ENCODE data around the gene RNF126.
"Not testable (repeated sequence)": the region's sequence is repeated elsewhere in the genome, so short reads cannot be mapped to it uniquely, and the experiment has no call there.

RNF126 gene

DNA sequence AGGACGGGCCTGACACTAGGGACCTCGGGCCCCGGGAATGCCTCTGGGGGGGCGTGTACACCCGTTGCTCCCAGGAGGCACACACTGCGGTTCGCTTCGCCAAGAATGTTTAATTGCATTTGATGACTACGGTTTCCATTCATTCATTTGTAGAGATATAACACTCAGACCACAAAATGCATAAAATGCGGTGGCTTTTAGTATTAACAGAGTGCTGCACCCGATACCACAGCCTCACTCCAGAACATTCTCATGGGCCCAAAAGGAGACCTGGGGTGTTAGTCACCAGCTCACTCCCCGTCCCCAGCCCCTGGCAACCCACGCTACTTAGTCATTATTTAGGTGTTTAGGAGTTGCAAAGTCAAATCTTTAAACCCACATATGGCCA is 51.5 kb downstream of the RNF126 start:
- peak; percentile 43 for DNase-seq (ENCODE audit: low spot score)

DNA sequence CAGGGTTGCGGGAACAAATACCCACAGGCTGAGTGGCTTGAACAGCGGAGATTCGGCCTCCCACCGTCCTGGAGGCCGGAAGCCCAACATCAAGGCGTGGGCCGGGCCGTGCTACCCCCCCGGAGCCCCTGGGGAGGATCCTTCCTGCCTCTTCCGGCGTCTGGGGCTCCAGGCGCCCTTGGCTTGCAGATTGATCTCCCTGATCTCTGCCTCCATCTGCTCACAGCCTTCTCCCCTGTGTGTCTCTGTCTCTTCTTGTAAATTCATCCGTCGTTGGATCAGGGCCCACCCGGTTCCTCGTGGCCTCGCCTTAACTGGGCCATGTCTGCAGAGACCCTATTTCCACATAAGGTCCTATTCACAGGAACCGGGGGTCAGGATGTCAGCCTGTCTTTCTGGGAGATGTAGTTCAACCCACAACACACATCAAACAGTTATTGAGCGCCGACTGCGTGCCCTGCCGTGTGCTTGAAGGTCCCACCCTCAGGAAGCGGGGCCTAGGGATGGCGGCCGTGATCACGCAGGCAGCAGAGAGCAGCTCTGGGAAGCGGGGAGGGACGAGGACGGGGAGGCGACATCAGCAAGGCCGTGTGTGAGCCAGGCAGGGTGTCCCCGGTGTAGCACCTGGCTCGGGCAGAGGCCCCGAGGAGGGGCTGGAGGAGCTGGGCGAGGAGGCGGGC is 52.1 kb downstream of the RNF126 start:
- peak; percentile 68 for DNase-seq (ENCODE audit: low spot score)

DNA sequence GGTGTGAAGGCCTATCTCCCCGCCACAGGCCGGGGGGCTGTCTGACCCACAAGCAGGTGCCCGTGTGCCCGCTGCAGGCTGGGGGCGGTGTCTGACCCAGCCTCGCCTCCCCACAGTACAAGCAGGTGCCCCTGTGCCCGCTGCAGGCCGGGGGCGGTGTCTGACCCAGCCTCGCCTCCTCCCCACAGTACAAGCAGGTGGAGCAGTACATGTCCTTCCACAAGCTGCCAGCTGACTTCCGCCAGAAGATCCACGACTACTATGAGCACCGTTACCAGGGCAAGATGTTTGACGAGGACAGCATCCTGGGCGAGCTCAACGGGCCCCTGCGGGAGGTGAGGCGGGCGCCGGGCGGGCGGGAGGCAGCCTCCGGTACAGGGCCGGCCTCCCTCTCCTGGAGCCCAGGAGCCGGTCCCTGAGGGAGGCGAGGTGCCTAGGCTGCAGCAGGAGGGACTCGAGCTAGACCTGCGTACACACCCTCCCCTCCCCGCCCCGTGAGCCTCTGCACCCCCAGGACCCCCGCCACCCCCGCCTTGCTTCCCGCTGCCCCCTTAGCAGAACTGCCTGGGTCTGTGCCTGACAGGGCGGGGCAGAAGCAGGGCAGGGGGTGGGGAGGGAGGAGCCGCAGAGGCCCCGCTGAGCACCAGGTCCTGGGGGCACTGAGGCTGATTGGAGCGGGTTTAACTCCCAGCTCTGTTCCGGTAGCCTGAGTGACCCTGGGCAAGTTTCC is 52.8 kb downstream of the RNF126 start:
- no peak for DNase-seq (ENCODE audit: low spot score)

DNA sequence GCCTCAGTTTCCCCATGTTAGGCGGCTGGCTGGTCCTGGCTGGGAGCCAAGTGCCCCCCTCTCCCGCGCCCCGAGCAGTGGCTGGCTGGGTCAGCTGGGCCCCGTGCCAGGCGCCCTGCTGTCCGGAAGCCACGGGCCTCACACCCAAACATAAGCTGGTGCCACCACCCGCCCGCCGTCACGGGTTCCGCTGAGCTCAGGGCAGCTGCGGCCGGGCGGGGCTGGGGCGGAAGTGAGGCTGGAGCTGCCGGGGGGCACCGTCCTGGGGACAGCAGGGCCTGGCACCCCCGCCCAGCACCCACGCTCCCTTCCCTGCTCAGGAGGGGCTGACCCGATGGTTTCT is 54.0 kb downstream of the RNF126 start:
- peak; percentile 58 for DNase-seq (ENCODE audit: low spot score)

- DNase-seq (ENCODE audit: low spot score): no peak
Observed at GRCh38 chr19:608155-609003, 54.6 kb downstream of the RNF126 start.

GRCh38 chr19:607301-608154 is 55.5 kb downstream of the RNF126 start:
- no peak for DNase-seq (ENCODE audit: low spot score)

- DNase-seq (ENCODE audit: low spot score): not testable (repeated sequence)
Observed at GRCh38 chr19:605061-605971, 57.7 kb downstream of the RNF126 start.

- DNase-seq (ENCODE audit: low spot score): no peak
Observed at GRCh38 chr19:604355-604754, 58.7 kb downstream of the RNF126 start.

GRCh38 chr19:603779-604178 is 59.2 kb downstream of the RNF126 start:
- DNase-seq (ENCODE audit: low spot score): not testable (repeated sequence)

DNA sequence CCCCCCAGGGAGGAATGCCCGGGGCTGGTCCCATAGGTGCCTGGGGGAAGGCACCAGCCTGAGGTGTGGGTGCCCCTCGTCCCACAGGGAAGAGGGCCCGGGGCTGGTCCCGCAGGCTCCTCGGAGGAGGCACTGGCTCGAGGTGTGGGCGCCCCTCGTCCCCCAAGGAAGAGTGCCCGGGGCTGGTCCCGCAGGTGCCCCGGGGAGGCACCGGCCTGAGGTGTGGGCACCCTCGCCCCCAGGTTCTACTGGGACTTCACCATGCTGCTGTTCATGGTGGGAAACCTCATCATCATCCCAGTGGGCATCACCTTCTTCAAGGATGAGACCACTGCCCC is 59.7 kb downstream of the RNF126 start:
- DNase-seq (ENCODE audit: low spot score): not testable (repeated sequence)

DNA sequence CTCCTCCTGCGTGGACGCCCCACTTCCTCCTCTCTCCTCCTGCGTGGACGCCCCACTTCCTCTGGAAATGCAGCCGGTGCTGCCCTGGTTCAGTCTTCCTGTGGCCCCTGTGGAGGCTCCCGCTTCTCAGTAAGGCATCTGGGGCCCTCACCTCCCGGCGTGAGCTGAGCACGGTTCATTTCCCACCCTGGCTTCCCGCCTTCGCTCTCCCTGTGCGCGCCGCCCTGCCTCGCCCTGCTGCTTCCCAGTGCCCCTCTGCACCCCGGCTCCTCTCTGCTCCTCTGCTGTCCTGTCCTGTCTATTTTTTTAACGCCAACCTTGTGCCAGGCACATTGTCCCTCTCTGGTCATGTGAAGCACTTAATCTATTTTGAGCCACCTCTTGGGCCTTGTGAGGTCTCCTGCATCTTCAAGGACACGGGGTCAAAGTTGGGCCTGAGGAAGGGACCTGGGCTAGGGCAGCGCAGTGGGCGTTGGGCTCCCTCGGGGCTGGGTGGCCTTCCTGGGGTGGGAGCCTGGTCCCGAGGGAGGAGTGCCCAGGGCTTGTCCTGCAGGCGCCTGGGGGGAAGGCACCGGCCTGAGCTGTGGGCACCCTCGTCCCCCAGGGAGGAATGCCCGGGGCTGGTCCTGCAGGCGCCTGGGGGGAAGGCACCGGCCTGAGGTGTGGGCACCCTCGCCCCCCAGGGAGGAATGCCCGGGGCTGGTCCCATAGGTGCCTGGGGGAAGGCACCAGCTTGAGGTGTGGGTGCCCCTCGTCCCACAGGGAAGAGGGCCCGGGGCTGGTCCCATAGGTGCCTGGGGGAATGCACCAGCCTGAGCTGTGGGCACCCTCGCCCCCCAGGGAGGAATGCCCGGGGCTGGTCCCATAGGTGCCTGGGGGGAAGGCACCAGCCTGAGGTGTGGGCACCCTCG is 60.4 kb downstream of the RNF126 start:
- no peak for DNase-seq (ENCODE audit: low spot score)

- DNase-seq (ENCODE audit: low spot score): no peak
Observed at GRCh38 chr19:601790-602189, 61.2 kb downstream of the RNF126 start.

GRCh38 chr19:601310-601709 is 61.7 kb downstream of the RNF126 start:
- DNase-seq (ENCODE audit: low spot score): no peak

Data from COLO829 (cell line).